IMR-90 (cell line): ENCODE measurements around the gene ABCC3.
A peak's percentile ranks its signal among the peaks of the same experiment; 100 is the strongest.

Source experiments
- BHLHE40 ChIP-seq: fragments of 150-350 bp; IDR thresholded peaks from 2 replicates; pipeline ENCODE4 v1.6.1; 2016; ENCODE audit warnings: mild to moderate bottlenecking, low read depth, low read length
- CEBPB ChIP-seq: IDR thresholded peaks from 2 replicates; pipeline ENCODE4 v1.6.1; 2012; ENCODE audit warnings: low read depth, low read length, improper control_type of control experiment
- CTCF ChIP-seq: conservative IDR thresholded peaks from 2 replicates; pipeline ENCODE4 v1.5.1; 2012; ENCODE audit warnings: mild to moderate bottlenecking, low read depth, low read length, improper control_type of control experiment
- MAFK ChIP-seq: IDR thresholded peaks from 2 replicates; pipeline ENCODE4 v1.6.1; 2012; ENCODE audit warnings: low read depth, low read length, improper control_type of control experiment
- MAZ ChIP-seq: IDR thresholded peaks from 2 replicates; pipeline ENCODE4 v1.6.1; 2012; ENCODE audit warnings: low read depth, mild to moderate bottlenecking, low read length, improper control_type of control experiment, moderate library complexity, borderline replicate concordance
- MXI1 ChIP-seq: IDR thresholded peaks from 2 replicates; pipeline ENCODE4 v1.6.1; 2012; ENCODE audit warnings: low read depth, mild to moderate bottlenecking, low read length, moderate library complexity, borderline replicate concordance
- POLR2A ChIP-seq: IDR thresholded peaks from 2 replicates; pipeline ENCODE4 v1.6.1; 2012; ENCODE audit warnings: mild to moderate bottlenecking, low read depth, low read length
- RAD21 ChIP-seq: IDR thresholded peaks from 2 replicates; pipeline ENCODE4 v1.6.1; 2012; ENCODE audit warnings: low read length, improper control_type of control experiment
- RCOR1 ChIP-seq: IDR thresholded peaks from 2 replicates; pipeline ENCODE4 v1.6.1; 2012; ENCODE audit warnings: mild to moderate bottlenecking, low read length, improper control_type of control experiment; ENCODE audit not compliant: insufficient replicate concordance
- SMC3 ChIP-seq: fragments of 150-350 bp; IDR thresholded peaks from 2 replicates; pipeline ENCODE4 v1.6.1; 2016; ENCODE audit warnings: low read depth, mild to moderate bottlenecking, antibody characterized with exemption, low read length, moderate library complexity
- USF2 ChIP-seq: fragments of 150-350 bp; IDR thresholded peaks from 2 replicates; pipeline ENCODE4 v1.6.1; 2017; ENCODE audit warnings: mild to moderate bottlenecking, antibody characterized with exemption, low read length, low read depth

- TF ChIP-seq MAFK = no peak
- TF ChIP-seq CTCF = no peak
- peak; percentile 20; the same call in 1 of the 2 replicates for TF ChIP-seq CEBPB
- TF ChIP-seq POLR2A = no peak
- TF ChIP-seq BHLHE40 = no peak
- no peak for TF ChIP-seq RAD21
- TF ChIP-seq USF2 = no peak
- no peak for TF ChIP-seq SMC3
- TF ChIP-seq MXI1 = no peak
- TF ChIP-seq MAZ = no peak
- TF ChIP-seq RCOR1 = no peak
Measured at GRCh38 chr17:50687200-50688066, 52.8 kb downstream of the ABCC3 start.
